ENCODE measurements around the gene UST. TPM values are rescaled to one million over a fixed set of nuclear protein-coding genes. Genes with fewer than 3 reads are reported as not detected.

The UST gene
- total and polyA plus RNA-seq, 2 of the 8 experiments (the other 6 are each of a cell fraction or from before 2014, with no cell fraction given) = 13.5 to 34.5 TPM

- TF ChIP-seq HDAC6 (IDR thresholded peaks at IDR 0.05; ENCODE audit: low read depth, low read length) (no peak), ASH2L (IDR thresholded peaks at IDR 0.05; ENCODE audit: low read length) (no peak), POLR2A (IDR thresholded peaks at IDR 0.05; ENCODE audit: control extremely low read depth in 1 of 2, low read depth in 2 of 2, low read length in 2 of 2) (no peak)
Measured at GRCh38 chr6:149084808-149085556, 338.2 kb downstream of the UST start (continued).

Data from H1 (cell line).